ENCODE results near the gene ACOT13.

DNA sequence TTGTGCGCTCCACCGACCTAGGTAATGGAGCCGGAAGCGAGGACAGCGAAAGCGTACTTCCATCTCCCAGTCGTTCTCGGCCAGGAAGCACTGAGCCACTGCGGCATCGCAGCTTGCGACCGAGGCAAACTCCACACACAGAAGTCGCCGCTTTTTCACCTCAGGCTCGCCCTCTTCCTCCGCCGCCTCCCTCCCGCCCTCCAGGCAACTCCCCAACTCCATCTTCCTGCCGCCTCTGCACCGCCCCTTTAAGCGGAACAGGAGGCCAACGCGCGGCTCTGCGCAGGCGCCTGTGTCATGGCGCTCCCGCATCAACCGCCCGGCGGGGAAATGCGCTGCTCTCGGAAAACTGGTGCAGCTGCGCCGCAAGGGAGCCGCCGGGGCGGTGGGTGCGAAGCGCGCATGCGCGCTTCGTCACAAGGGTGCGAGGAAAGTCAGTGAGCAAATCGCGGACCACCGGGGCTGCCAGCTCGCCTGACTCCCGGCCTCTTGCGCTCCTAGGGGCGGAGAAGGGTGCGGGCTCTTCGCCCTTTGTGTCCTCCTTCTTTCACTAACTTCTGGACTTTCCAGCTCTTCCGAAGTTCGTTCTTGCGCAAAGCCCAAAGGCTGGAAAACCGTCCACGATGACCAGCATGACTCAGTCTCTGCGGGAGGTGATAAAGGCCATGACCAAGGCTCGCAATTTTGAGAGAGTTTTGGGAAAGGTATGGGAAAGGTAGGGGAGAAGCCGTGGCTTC, at the start of gene ACOT13, which contains the start of gene TDP2:
- peak; percentile 91 for TF ChIP-seq FOXP2 (optimal IDR thresholded peaks at IDR 0.05; ENCODE audit: borderline replicate concordance, extremely low read depth, extremely low read length, insufficient read depth)
- peak; percentile 59; the same call in 1 of the 2 replicates for TF ChIP-seq SIN3A (IDR thresholded peaks at IDR 0.05; ENCODE audit: borderline replicate concordance, insufficient read depth, low read length)
- peak; percentile 88 for TF ChIP-seq POLR2AphosphoS5 (IDR thresholded peaks at IDR 0.05; ENCODE audit: low read depth, low read length)
- TF ChIP-seq, protein P1, sequence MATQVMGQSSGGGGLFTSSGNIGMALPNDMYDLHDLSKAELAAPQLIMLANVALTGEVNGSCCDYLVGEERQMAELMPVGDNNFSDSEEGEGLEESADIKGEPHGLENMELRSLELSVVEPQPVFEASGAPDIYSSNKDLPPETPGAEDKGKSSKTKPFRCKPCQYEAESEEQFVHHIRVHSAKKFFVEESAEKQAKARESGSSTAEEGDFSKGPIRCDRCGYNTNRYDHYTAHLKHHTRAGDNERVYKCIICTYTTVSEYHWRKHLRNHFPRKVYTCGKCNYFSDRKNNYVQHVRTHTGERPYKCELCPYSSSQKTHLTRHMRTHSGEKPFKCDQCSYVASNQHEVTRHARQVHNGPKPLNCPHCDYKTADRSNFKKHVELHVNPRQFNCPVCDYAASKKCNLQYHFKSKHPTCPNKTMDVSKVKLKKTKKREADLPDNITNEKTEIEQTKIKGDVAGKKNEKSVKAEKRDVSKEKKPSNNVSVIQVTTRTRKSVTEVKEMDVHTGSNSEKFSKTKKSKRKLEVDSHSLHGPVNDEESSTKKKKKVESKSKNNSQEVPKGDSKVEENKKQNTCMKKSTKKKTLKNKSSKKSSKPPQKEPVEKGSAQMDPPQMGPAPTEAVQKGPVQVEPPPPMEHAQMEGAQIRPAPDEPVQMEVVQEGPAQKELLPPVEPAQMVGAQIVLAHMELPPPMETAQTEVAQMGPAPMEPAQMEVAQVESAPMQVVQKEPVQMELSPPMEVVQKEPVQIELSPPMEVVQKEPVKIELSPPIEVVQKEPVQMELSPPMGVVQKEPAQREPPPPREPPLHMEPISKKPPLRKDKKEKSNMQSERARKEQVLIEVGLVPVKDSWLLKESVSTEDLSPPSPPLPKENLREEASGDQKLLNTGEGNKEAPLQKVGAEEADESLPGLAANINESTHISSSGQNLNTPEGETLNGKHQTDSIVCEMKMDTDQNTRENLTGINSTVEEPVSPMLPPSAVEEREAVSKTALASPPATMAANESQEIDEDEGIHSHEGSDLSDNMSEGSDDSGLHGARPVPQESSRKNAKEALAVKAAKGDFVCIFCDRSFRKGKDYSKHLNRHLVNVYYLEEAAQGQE (IDR thresholded peaks at IDR 0.05; ENCODE audit: insufficient read depth in 1 of 2, low read depth in 2 of 2, low read length in 2 of 2): no peak
- no peak for TF ChIP-seq TAF1 (IDR thresholded peaks at IDR 0.05; ENCODE audit: borderline replicate concordance, insufficient read depth, low read length)
